Uterus (tissue), 4 donors: ENCODE data around the gene LRATD1. TPM values are rescaled to one million over a fixed set of nuclear protein-coding genes. Genes with fewer than 3 reads are reported as not detected.

ENCODE experiments used
- DNase-seq, 2 donors: peaks; one replicate each; pipeline ENCODE4 v3.0.0-alpha.2; 2019 to 2020
- H3K27ac ChIP-seq, 2 donors: fragments of 200-600 bp; sonication (generic); 1 replicate in 1 of 2; 2 replicates in 1 of 2; pipeline ENCODE4 v1.5.1; 2016 to 2018
- H3K27me3 ChIP-seq, 2 donors: fragments of 200-600 bp; sonication (generic); one replicate each; pipeline ENCODE4 v1.5.1; 2018 to 2019; ENCODE audit warnings: control low read depth in 1 of 2
- H3K36me3 ChIP-seq, 2 donors: fragments of 200-600 bp; sonication (generic); one replicate each; pipeline ENCODE4 v1.5.1; 2019; ENCODE audit warnings: control low read depth in 1 of 2
- H3K4me1 ChIP-seq, 2 donors: fragments of 200-600 bp; sonication (generic); one replicate each; pipeline ENCODE4 v1.5.1; 2018 to 2019; ENCODE audit warnings: control low read depth in 1 of 2
- H3K4me3 ChIP-seq, 2 donors: fragments of 200-600 bp; sonication (generic); 1 replicate in 1 of 2; 2 replicates in 1 of 2; pipeline ENCODE4 v1.5.1; 2018 to 2019; ENCODE audit warnings: mild to moderate bottlenecking in 1 of 2
- H3K9me3 ChIP-seq, 2 donors: fragments of 200-600 bp; sonication (generic); one replicate each; pipeline ENCODE4 v1.5.1; 2019; ENCODE audit warnings: control low read depth in 1 of 2
- POLR2A ChIP-seq, 2 donors: fragments of 450-650 bp; IDR thresholded peaks; one replicate each; pipeline ENCODE4 v1.6.1; 2016; ENCODE audit warnings: antibody characterized with exemption in 2 of 2, mild to moderate bottlenecking in 1 of 2, moderate library complexity in 1 of 2
- intact Hi-C: fragments of 100-400 bp; cut with DNase I; formaldehyde crosslinking; loops from one replicate; pipeline ENCODE4 v1.15.1; 2023; ENCODE audit warnings: low total_unique reads
- total RNA-seq, 4 donors: library from RNA; depleted of rRNA in 3 of 4; stranded (reverse); fragments of >200 nt in 3 of 4; gene quantifications; one replicate each; pipeline versions ENCODE4 v1.1.0 to v1.2.4, GENCODE V29; 2014 to 2023
- TF ChIP-seq, protein P1 (sequence below), 4 experiments: fragments of 200-600 bp in 2 of 4; fragments of 450-650 bp in 2 of 4; sonication (generic) in 2 of 4; IDR thresholded peaks; one replicate each; pipeline ENCODE4 v1.5.1; 2016 to 2019; ENCODE audit warnings: antibody characterized with exemption in 4 of 4, mild to moderate bottlenecking in 2 of 4, moderate library complexity in 1 of 4
- donor health status: DM: yes; HTN: yes; CAD: no.

LRATD1 gene
- total RNA-seq, 4 donors from 2014 or later, result 5.1 to 14.1 (median 10.3) TPM

DNA sequence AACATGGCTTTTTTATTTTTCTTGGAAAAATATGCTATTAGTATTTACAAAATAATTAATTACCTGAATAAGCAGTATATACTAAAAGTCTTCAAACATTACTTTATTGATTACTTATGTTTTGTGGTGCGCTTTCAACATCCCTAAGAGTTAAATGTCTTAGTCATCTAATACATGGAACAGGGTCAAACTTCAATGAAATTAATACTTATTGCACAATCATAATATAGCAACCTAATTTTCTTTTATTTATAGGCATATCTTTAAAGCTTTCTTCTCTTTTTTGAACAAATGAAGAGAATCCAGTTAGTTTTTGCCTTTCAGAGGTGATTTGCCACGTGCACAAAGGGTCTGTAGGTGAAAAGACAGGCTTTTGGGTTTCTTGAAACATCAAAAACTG lies 6.0 kb downstream of the LRATD1 start:
- no peak for DNase-seq
- Histone ChIP-seq H3K27ac (no peak overlapping the region), H3K27me3 (no peaks in the 10 kb centered on the region), H3K36me3 (no peaks in the 10 kb centered on the region), H3K4me3 (no peak overlapping the region), H3K9me3 (no peaks in the 10 kb centered on the region), H3K4me1 (no peaks in the 10 kb centered on the region)
- TF ChIP-seq, protein P1, sequence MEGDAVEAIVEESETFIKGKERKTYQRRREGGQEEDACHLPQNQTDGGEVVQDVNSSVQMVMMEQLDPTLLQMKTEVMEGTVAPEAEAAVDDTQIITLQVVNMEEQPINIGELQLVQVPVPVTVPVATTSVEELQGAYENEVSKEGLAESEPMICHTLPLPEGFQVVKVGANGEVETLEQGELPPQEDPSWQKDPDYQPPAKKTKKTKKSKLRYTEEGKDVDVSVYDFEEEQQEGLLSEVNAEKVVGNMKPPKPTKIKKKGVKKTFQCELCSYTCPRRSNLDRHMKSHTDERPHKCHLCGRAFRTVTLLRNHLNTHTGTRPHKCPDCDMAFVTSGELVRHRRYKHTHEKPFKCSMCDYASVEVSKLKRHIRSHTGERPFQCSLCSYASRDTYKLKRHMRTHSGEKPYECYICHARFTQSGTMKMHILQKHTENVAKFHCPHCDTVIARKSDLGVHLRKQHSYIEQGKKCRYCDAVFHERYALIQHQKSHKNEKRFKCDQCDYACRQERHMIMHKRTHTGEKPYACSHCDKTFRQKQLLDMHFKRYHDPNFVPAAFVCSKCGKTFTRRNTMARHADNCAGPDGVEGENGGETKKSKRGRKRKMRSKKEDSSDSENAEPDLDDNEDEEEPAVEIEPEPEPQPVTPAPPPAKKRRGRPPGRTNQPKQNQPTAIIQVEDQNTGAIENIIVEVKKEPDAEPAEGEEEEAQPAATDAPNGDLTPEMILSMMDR (IDR thresholded peaks at IDR 0.05), result no peak
- intact Hi-C loops, result no loop called here

DNA sequence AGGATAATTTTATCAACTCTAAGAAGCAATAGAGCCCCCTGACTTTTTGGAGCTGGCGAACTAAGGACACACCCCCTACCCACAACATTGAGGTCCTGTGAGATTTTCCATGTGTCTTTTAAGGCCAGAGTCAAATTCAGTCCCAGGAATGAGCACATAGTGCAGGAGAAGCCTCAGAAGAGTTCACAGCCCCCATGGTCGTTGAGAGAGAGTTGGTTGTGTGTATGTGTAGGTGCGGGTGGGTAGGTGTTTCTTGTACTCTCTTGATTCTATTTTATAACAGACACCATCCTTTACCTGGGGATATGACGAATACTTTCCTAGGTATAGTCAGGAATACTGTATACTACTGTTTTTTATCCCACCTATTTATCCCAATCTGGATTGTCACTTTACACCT lies 8.6 kb downstream of the LRATD1 start:
- no peak for DNase-seq
- intact Hi-C loops, result no loop called here
- TF ChIP-seq, protein P1 (IDR thresholded peaks at IDR 0.05), result no peak
- no peak for TF ChIP-seq POLR2A (IDR thresholded peaks at IDR 0.05)
- no peak overlapping the region for H3K4me3 ChIP-seq
- no peaks in the 10 kb centered on the region for H3K36me3 ChIP-seq
- H3K9me3 ChIP-seq, result no peaks in the 10 kb centered on the region
- H3K27ac ChIP-seq, result no peak overlapping the region
- no peaks in the 10 kb centered on the region for H3K4me1 ChIP-seq
- no peaks in the 10 kb centered on the region for H3K27me3 ChIP-seq

DNA sequence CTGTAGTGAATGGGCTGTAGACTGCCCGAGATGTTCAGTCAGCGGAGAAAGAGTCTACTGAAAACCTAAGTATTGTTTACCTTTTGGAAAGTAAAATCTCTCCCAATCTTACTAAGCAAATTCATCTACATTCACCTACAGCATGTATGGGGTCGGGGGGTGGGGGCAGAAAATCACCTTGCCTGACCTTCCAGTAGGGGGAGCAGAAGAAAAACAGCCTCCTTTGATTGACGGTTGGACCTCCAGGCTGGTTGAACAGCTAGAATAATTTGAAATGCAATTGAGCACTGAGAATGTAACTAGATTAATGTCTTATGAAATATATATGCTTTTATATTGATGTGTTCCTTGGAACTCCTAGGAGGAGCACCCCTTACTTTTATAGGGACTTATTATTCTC lies 10.0 kb downstream of the LRATD1 start:
- no peaks in the 10 kb centered on the region for H3K4me1 ChIP-seq
- H3K9me3 ChIP-seq, result no peaks in the 10 kb centered on the region
- no peak overlapping the region for H3K27ac ChIP-seq
- H3K27me3 ChIP-seq, result no peaks in the 10 kb centered on the region
- no peaks in the 10 kb centered on the region for H3K36me3 ChIP-seq
- TF ChIP-seq POLR2A (IDR thresholded peaks at IDR 0.05), result no peak
- TF ChIP-seq, protein P1 (IDR thresholded peaks at IDR 0.05), result no peak
- H3K4me3 ChIP-seq, result no peak overlapping the region
- DNase-seq, result no peak
- intact Hi-C loops, result no loop called here

DNA sequence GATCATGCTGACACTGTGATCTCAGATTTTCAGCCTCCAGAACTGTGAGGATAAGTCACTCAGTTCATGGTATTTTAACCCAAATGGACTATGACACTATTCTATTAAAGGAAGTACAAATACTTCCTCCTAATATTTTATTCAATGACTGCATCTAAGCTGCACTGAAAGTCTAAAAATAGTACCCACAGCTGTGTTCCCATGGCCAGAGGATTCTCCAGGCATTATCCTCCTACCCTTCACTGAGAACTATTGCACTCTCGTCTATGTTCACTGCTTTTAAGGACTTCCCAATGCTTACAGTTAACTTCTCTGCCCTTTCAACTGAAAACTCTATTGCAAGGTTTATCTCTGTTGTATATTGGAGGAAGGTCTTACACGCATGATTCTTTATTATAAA lies 15.2 kb downstream of the LRATD1 start:
- DNase-seq, result no peak
- intact Hi-C loops, result no loop called here
- TF ChIP-seq, protein P1 (IDR thresholded peaks at IDR 0.05), result no peak
- no peak for TF ChIP-seq POLR2A (IDR thresholded peaks at IDR 0.05)
- Histone ChIP-seq H3K4me1 (no peaks in the 10 kb centered on the region), H3K27me3 (no peaks in the 10 kb centered on the region), H3K27ac (no peak overlapping the region), H3K4me3 (no peak overlapping the region), H3K9me3 (no peaks in the 10 kb centered on the region), H3K36me3 (no peaks in the 10 kb centered on the region)

DNA sequence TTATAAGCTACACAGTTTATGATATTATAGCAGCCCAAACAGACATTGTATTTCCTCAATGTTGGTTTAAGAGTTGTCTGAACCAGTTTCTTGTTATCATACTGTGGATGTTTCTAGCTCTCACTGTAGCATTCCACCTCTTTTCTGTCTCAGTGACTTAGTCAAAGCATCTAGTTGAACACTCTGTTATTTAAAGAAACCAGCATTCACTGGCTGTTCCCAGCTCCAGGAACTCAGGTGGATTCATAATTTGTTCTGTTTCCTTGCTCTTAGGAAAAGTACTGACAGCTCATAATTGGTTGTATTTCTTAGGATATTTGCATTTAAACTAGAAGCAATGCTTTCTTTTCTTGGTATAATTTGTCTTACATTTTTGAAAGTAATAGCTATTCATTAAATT lies 17.5 kb downstream of the LRATD1 start:
- Histone ChIP-seq H3K27ac (no peak overlapping the region), H3K27me3 (no peaks in the 10 kb centered on the region), H3K4me3 (no peak overlapping the region), H3K4me1 (no peaks in the 10 kb centered on the region), H3K36me3 (no peaks in the 10 kb centered on the region), H3K9me3 (no peaks in the 10 kb centered on the region)
- intact Hi-C loops, result no loop called here
- TF ChIP-seq, protein P1 (IDR thresholded peaks at IDR 0.05), result no peak
- TF ChIP-seq POLR2A (IDR thresholded peaks at IDR 0.05), result no peak
- DNase-seq, result no peak
